Transverse colon (tissue), 3 donors: Measurements from ENCODE around the gene HERPUD1.

Experiments
- POLR2A ChIP-seq: fragments of 450-650 bp; IDR thresholded peaks from one replicate; pipeline ENCODE4 v1.6.1; 2016; ENCODE audit warnings: antibody characterized with exemption, mild to moderate bottlenecking, moderate library complexity
- TF ChIP-seq, protein P1 (sequence below), 5 experiments: fragments of 200-600 bp in 3 of 5; fragments of 450-650 bp in 2 of 5; sonication (generic) in 3 of 5; IDR thresholded peaks; 1 replicate in 2 of 5; 2 replicates in 3 of 5; pipeline ENCODE4 v1.5.1; 2016 to 2017; ENCODE audit warnings: antibody characterized with exemption in 5 of 5, inconsistent platforms in 3 of 5, mild to moderate bottlenecking in 2 of 5, moderate library complexity in 1 of 5

DNA sequence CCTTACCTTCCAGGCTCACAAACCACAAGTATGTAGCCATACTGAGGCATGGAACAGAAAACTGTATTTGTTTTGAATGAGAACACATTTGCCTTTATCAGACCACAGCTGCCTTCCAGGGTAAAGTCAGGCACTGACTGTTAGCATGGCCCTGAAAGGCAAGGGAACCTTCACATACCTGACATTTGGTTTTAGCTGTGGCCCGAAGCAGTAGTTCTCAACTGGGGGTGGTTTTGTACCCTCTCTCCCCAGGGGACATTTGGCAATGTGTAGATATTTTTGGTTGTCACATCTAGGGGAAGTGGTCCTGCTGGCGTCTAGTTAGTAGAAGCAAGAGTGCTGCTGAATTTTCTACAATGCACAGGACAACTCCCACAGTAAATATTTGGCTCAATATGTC lies 9.2 kb downstream of the HERPUD1 start:
- TF ChIP-seq, protein P1, sequence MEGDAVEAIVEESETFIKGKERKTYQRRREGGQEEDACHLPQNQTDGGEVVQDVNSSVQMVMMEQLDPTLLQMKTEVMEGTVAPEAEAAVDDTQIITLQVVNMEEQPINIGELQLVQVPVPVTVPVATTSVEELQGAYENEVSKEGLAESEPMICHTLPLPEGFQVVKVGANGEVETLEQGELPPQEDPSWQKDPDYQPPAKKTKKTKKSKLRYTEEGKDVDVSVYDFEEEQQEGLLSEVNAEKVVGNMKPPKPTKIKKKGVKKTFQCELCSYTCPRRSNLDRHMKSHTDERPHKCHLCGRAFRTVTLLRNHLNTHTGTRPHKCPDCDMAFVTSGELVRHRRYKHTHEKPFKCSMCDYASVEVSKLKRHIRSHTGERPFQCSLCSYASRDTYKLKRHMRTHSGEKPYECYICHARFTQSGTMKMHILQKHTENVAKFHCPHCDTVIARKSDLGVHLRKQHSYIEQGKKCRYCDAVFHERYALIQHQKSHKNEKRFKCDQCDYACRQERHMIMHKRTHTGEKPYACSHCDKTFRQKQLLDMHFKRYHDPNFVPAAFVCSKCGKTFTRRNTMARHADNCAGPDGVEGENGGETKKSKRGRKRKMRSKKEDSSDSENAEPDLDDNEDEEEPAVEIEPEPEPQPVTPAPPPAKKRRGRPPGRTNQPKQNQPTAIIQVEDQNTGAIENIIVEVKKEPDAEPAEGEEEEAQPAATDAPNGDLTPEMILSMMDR (IDR thresholded peaks at IDR 0.05) = no peak
- TF ChIP-seq POLR2A = no peak
